OCI-LY3 (cell line): ENCODE results near the gene VDAC1.

Experiments used
- H2AFZ ChIP-seq: fragments of 200-600, 300-600 bp; shearing (Covaris generic); 2 replicates; pipeline ENCODE4 v1.6.0; 2014; ENCODE audit warnings: antibody characterized with exemption, low read depth, low read length
- H3K27ac ChIP-seq: fragments of 200-600, 300-600 bp; sonication (generic); 2 replicates; pipeline ENCODE4 v1.5.1; 2014; ENCODE audit warnings: mild to moderate bottlenecking, low read length, moderate library complexity, mixed read lengths
- H3K27me3 ChIP-seq: fragments of 200-600, 300-600 bp; sonication (generic); 2 replicates; pipeline ENCODE4 v1.6.1; 2014; ENCODE audit warnings: low read depth, low read length, mixed read lengths
- H3K36me3 ChIP-seq: fragments of 200-600, 300-600 bp; sonication (generic); replicated peaks from 2 replicates; pipeline ENCODE3; 2014; ENCODE audit warnings: low read depth, low read length, mixed read lengths
- H3K4me1 ChIP-seq: fragments of 300-600, 200-600 bp; sonication (generic); 2 replicates; pipeline ENCODE4 v1.6.1; 2014; ENCODE audit warnings: low read length, mixed read lengths
- H3K4me2 ChIP-seq: fragments of 200-600, 300-600 bp; sonication (generic); 2 replicates; pipeline ENCODE4 v1.6.1; 2014; ENCODE audit warnings: low read length, mixed read lengths
- H3K4me3 ChIP-seq: fragments of 300-600, 200-600 bp; sonication (generic); 2 replicates; pipeline ENCODE4 v1.5.1; 2014; ENCODE audit warnings: antibody characterized with exemption, mild to moderate bottlenecking, low read length, moderate library complexity
- H3K79me2 ChIP-seq: fragments of 300-600, 200-600 bp; shearing (Covaris generic); 2 replicates; pipeline ENCODE4 v1.6.1; 2014; ENCODE audit warnings: mild to moderate bottlenecking, low read length, mixed read lengths
- H3K9ac ChIP-seq: fragments of 300-600, 200-600 bp; shearing (Covaris generic); 2 replicates; pipeline ENCODE4 v1.6.0; 2014; ENCODE audit warnings: mild to moderate bottlenecking, low read length, moderate library complexity
- H3K9me3 ChIP-seq: fragments of 200-600, 300-600 bp; shearing (Covaris generic); 2 replicates; pipeline ENCODE4 v1.6.1; 2014; ENCODE audit warnings: low read length, mixed read lengths; ENCODE audit not compliant: insufficient read depth
- H4K20me1 ChIP-seq: fragments of 200-600, 300-600 bp; sonication (generic); 2 replicates; pipeline ENCODE4 v1.6.1; 2016; ENCODE audit warnings: low read length, mixed read lengths; ENCODE audit not compliant: insufficient read depth
- CTCF ChIP-seq: fragments of 200-600, 300-600 bp; sonication (generic); IDR thresholded peaks from 2 replicates; pipeline ENCODE4 v1.5.1; 2014; ENCODE audit warnings: antibody characterized with exemption, low read length, low read depth
- EZH2phosphoT487 ChIP-seq: fragments of 200-600 bp; shearing (Covaris generic); IDR thresholded peaks from 2 replicates; pipeline ENCODE4 v1.6.1; 2018; ENCODE audit warnings: antibody characterized with exemption, mixed run types, low read depth

The VDAC1 gene

GRCh38 chr5:134022333-134022732 lies 17.6 kb upstream of the VDAC1 start:
- H4K20me1 ChIP-seq, result no peaks in the 10 kb centered on the region
- H3K4me3 ChIP-seq, result no peak overlapping the region
- H3K36me3 ChIP-seq, result no peaks in the 10 kb centered on the region
- no peaks in the 10 kb centered on the region for H3K9me3 ChIP-seq
- no peak overlapping the region for H3K4me2 ChIP-seq
- no peaks in the 10 kb centered on the region for H3K27me3 ChIP-seq
- TF ChIP-seq EZH2phosphoT487 (no peak), CTCF (no peak)
- H3K9ac ChIP-seq, result no peak overlapping the region
- H3K4me1 ChIP-seq, result peaks cover 3% of the 10 kb centered on the region; the same call in 1 of the 2 replicates
- no peaks in the 10 kb centered on the region for H3K79me2 ChIP-seq
- H3K27ac ChIP-seq, result no peak overlapping the region
- no peak overlapping the region for H2AFZ ChIP-seq

GRCh38 chr5:134020188-134020587 lies 15.4 kb upstream of the VDAC1 start:
- H3K27me3 ChIP-seq, result no peaks in the 10 kb centered on the region
- H2AFZ ChIP-seq, result no peak overlapping the region
- no peaks in the 10 kb centered on the region for H3K9me3 ChIP-seq
- H3K4me2 ChIP-seq, result no peak overlapping the region
- H3K27ac ChIP-seq, result no peak overlapping the region
- no peak overlapping the region for H3K9ac ChIP-seq
- H4K20me1 ChIP-seq, result no peaks in the 10 kb centered on the region
- no peak overlapping the region for H3K4me3 ChIP-seq
- H3K79me2 ChIP-seq, result no peaks in the 10 kb centered on the region
- H3K36me3 ChIP-seq, result no peaks in the 10 kb centered on the region
- TF ChIP-seq EZH2phosphoT487 (no peak), CTCF (no peak)
- no peaks in the 10 kb centered on the region for H3K4me1 ChIP-seq

GRCh38 chr5:134019636-134020035 lies 14.9 kb upstream of the VDAC1 start:
- Histone ChIP-seq H3K27me3 (no peaks in the 10 kb centered on the region), H4K20me1 (no peaks in the 10 kb centered on the region), H3K4me2 (no peak overlapping the region)

GRCh38 chr5:134018986-134019316 lies 14.2 kb upstream of the VDAC1 start:
- Histone ChIP-seq H3K27ac (no peak overlapping the region), H3K36me3 (no peaks in the 10 kb centered on the region), H3K79me2 (no peaks in the 10 kb centered on the region), H3K9ac (no peak overlapping the region), H3K9me3 (no peaks in the 10 kb centered on the region), H3K4me3 (no peak overlapping the region), H3K27me3 (no peaks in the 10 kb centered on the region), H3K4me2 (no peak overlapping the region), H3K4me1 (0 out of 2 replicates have a peak, but pooled peaks cover 3% of the 10 kb centered on the region), H4K20me1 (no peaks in the 10 kb centered on the region), H2AFZ (no peak overlapping the region)
- TF ChIP-seq CTCF, result no peak
- no peak for TF ChIP-seq EZH2phosphoT487

More at GRCh38 chr5:134019636-134020035, 14.9 kb upstream of the VDAC1 start:
- H3K4me3 ChIP-seq, result no peak overlapping the region
- H2AFZ ChIP-seq, result no peak overlapping the region
- no peak for TF ChIP-seq EZH2phosphoT487
- no peak for TF ChIP-seq CTCF
- H3K79me2 ChIP-seq, result no peaks in the 10 kb centered on the region
- H3K27ac ChIP-seq, result no peak overlapping the region
- H3K9ac ChIP-seq, result no peak overlapping the region
- no peaks in the 10 kb centered on the region for H3K36me3 ChIP-seq
- H3K9me3 ChIP-seq, result no peaks in the 10 kb centered on the region
- H3K4me1 ChIP-seq, result no peaks in the 10 kb centered on the region
